HG02610 (cell line): ENCODE data around the gene ADAMTSL4.
"Not testable (repeated sequence)": the region's sequence is repeated elsewhere in the genome, so short reads cannot be mapped to it uniquely, and the experiment has no call there.

Source experiments
- ATAC-seq: cut with Tn5 transposase; IDR thresholded peaks from one replicate; pipeline ENCODE4 v1.9.1; 2021; ENCODE audit warnings: mild to moderate bottlenecking, moderate library complexity; ENCODE audit not compliant: unreplicated experiment

ADAMTSL4 gene

DNA sequence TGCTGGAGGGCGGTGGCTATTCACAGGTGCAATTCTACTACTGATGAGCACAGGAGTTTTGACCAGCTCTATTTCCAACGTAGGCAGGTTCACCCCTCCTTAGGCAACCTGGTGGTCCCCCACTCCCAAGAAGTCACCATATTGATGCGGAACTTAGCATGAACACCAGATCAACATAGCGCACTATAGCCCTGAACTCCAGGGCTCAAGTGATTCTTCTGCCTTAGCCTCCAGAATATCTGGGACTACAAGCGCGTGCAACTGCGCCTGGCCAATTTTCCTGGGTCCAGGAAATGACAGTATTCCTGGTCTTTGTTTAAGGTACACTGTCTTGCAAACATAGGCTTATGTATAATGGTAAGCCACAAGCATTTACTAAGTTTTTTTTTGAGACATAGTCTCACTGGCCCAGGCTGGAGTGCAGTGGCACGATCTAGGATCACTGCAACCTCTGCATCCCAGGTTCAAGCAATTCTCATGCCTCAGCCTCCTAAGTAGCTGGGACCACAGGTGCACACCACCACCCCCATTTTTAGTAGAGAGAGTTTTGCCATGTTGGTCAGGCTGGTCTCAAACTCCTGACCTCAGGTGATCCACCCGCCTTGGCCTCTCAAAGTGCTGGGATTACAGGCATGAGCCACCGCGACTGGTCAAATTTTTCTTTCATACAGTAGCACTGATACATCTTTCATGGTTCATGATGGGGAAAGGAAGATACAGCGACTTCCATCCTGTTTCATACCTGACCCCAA is 17.6 kb downstream of the ADAMTSL4 start:
- ATAC-seq, result no peak

DNA sequence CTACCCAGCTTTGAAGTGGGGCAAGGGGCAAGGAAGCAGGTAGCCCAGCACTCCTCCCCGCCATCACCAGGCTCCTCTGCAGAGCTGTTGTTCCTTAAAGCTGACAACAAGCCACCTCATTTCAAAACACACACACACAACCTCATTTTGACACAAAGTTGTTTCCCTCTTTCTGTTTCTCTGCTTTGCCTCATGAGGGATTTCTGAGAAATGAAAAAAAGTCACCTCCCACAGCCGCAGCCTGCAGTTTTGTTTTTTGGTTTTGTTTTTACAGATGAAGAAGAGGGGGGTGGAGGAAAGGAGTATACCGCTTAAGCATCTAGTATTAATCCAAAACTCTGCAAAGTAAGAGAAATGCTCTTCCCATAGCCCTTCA is 18.1 kb downstream of the ADAMTSL4 start:
- peak; percentile 34 for ATAC-seq

- peak; percentile 5 for ATAC-seq
These were observed 18.7 kb downstream of the ADAMTSL4 start for GRCh38 chr1:150567717-150568593.

- no peak for ATAC-seq
These were observed 19.4 kb downstream of the ADAMTSL4 start for GRCh38 chr1:150568594-150568966.

DNA sequence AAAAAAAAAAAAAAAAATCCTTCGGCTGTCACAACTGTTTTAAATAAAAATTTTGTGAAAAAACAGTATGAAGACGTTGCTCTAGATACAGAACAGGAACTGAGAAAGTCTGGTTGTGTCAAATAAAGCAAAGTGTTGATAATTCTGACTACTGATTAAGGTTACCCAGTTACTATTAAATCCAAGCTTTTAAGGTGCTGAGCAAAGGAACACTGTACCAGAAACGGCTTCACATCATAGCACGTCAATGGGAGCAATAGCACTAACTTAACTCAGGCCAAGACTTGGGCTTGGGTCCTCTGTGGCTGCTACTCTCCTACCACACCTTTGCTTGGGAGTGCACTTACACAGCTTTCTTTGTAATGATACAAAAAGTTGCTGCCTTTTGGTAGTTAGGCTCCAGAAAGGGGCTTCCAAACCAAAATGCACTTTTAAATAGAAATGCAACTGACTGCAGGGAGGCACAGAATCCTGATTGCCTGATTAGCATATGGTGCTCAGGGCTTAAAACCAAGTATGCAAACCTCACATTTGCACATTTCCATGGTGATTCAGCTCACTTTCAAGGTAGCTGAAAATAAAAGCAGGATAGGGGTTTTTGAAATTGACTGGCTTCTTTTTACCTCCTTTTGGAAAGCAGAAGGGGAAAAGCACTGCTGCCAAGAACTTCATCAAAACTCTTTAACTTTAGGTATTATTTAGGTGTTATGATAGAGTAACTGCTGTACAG is 23.9 kb downstream of the ADAMTSL4 start:
- no peak for ATAC-seq

DNA sequence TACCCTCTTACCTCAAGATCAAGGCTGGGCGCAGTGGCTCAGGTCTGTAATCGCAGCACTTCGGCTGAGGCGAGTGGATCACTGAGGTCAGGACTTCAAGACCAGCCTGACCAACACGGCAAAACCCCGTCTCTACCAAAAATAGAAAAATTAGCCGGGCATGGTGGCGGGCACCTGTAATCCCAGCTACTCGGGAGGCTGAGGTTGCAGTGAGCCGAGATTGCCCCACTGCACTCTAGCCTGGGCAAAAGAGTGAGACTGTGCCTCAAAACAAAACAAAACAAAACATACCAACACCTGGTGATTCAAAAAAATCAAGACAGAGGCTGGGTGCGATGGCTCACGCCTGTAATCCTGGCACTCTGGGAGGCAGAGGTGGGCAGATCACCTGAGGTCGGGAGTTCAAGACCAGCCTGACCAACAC is 24.5 kb downstream of the ADAMTSL4 start:
- ATAC-seq, result not testable (repeated sequence)

DNA sequence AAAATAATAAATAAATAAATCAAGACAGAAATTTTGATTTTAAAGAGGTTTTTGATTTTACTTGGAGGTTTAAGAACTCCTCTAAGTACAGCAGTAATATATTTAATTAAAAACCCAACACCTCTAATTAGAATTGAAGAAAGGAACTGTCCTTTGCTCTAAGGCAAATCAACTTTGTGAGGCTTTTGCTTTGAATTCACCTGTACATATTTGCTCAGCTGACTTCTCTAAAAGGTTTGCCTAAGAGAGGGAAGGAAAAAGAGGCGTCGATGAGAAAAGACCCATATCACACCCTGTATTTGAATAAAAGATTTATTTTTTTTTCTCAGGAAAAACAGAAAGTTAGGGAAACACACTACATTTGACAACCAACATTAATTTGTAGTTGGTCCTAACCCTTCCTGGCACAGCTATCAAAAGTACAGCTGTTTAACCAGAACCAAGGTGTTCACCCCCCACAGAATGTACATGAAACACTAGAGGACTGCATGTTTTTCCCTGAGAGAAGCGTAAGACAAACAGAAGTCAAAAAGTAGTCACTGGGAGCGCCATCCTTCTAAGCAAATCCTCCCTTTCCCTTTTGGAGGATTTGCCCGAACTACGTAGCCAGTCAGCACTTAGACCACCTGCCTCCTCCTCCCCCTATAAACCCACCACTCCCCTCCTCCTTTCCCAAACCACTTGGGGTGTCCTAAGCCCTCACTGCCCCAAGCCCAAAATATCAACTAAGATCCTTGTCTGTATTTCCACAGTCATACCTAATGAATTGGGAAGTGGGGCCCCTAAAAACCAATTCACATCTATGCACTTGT is 25.3 kb downstream of the ADAMTSL4 start:
- ATAC-seq, result no peak

DNA sequence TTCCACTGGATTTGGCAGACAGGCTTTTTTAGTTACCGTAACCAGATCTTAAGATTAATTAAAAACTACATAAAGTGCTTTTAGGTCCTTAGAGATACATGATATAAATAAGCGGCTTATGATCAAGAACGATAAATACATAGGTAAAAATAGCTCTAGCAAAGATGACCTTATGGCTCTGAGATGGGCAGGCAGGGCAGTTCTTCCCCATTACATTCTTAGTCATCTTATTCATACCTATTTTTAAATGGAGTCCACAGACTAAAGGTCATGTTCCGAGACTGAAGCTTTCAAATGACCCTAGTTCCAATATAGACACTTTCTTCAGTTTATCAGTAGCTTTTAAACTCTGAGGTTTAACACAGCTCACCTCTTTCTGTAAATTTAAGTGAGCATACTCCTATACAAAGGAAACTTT is 25.9 kb downstream of the ADAMTSL4 start:
- no peak for ATAC-seq

- ATAC-seq, result no peak
These were observed 26.5 kb downstream of the ADAMTSL4 start for GRCh38 chr1:150575518-150576366.

GRCh38 chr1:150576367-150576711 is 27.1 kb downstream of the ADAMTSL4 start:
- ATAC-seq, result no peak

DNA sequence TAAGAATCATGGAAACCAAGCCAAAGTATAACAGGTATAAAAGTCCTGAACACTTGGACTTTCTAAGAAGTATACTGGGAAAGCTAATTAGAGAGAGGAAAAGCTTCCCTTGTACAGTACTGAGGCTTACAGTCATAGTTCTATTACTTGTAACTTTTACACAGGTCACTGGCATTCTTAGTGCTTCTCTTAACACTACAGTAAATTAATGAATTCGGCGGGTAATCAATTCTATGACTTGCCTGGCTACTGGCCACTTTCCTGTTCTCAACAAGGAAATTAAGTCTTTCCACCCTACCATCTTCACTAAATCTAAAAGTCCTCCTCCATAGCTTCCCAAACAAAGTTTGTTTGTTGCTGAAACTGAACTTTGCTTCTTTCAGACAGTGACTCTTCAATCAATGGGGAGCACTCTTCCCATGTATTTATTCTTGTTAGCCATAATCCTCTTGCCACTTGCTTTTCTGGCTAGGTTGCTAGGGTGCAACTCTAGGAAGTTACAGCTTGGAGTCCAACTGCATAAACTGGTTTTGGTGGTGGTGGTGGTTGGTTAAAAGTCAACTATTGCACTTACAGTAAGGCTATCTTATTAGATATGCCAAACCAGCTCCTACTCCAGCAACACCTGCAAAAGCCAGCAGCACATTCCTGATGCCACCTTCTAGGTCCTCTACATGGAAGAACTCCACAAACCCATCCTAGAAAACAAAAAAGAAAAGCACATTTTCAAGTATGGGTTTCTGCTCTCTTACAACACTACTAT is 27.8 kb downstream of the ADAMTSL4 start:
- ATAC-seq, result no peak

- ATAC-seq, result no peak
These were observed 28.5 kb downstream of the ADAMTSL4 start for GRCh38 chr1:150577557-150578271.

DNA sequence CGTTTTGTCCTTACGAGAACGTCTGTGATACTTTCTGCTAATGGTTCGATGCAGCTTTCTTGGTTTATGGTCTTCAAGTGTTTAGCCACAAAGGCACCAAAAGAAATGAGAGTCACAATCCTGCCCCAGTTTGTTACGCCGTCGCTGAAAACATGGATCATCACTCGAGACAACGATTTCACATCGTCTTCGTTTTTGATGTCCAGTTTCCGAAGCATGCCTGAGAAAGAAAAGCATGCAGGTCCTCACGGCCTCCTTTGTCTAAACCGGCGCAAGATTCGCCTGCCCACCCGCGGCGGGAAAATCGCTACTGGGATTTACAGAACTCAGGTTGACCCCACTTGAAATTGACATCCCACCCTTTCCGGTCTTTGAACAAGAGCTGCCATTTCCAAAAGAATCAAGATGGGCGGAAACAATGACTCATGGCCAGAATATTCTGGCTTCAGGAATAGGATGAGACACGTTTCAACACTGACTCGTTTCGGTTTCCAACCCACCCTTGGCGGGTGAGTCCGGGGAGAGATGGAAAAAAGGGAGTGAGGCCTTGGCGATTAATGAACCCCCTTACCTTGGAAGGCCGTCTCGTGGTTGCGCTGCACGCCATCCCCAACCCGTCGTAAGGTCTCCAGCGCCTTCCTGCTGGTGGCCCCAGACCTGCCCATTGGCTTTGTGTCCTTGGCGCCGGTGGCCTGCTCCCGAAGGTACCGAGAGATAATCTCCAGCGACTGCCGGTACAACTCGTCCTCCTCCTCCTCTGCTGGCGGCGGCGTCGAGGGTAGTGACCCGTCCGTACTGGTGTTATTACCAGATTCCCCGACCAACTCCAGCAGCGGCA is 29.3 kb downstream of the ADAMTSL4 start:
- ATAC-seq, result no peak

DNA sequence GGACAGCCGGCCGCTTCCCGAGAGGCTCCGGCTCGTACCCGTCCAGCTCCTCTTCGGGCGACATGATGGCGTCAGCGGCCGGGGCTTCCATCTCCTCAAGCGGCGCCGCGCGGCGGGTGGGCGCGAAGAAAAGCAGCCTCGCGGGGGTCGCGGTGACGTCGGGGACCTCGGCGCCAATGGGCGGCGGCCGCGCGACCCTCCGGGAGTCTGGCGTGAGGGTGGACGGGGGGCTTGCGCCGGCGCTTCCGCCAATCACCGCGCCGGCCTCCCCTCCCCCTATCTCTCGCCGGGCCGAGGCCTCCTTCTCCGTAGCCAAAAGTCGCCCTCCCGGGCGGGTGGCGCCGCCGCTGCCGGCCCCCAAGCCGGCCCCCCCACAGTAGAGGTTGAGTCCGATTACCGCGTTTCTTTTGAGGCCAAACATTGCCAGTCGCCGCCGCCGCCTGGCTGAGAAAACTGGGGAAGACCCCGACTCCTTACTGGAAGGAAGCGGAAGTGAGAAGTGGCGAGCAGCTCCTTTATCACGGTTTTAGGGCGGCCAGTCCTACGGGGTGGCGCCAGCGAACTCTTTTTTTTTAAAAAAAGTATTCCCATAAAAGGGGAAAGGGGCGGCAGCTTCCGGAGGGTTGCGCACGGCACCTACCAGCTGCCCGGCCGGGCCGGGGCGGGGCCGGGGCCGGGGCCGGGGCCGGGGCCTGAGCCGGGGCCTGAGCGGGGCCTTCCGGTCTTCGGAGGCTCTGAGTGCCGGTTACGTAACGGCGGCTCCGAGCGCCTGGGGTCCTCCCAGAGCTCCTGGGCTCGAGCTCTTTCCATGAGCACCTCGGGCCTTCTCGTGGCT is 30.1 kb downstream of the ADAMTSL4 start, which contains the start of gene MCL1:
MCL1 (minus strand) TSS at position 501 of the 835 bp plus-strand sequence; CDS start at position 421, 80 bp downstream.
- peak; percentile 84 for ATAC-seq

- no peak for ATAC-seq
These were observed 30.9 kb downstream of the ADAMTSL4 start for GRCh38 chr1:150579945-150580642.

- not testable (repeated sequence) for ATAC-seq
These were observed 31.8 kb downstream of the ADAMTSL4 start for GRCh38 chr1:150580966-150581365.
